ENCODE measurements around the gene ZNF618. TPM values are rescaled to one million over a fixed set of nuclear protein-coding genes. Genes with fewer than 3 reads are reported as not detected.

Gene ZNF618
- total and polyA plus RNA-seq, 2 experiments from 2014 or later: 12.1 to 22.1 TPM

GRCh38 chr9:113844466-113844865, 31.6 kb upstream of the ZNF618 start (continued):
- TF ChIP-seq CTCF (conservative IDR thresholded peaks at IDR 0.05; ENCODE audit: low read depth in 2 of 2): no peak
- TF ChIP-seq EZH2phosphoT487 (IDR thresholded peaks at IDR 0.05; ENCODE audit: unreplicated experiment): no peak
- no peak for TF ChIP-seq POLR2AphosphoS5 (IDR thresholded peaks at IDR 0.05; ENCODE audit: low read depth)
- no peak for TF ChIP-seq NANOG (IDR thresholded peaks at IDR 0.05; ENCODE audit: borderline replicate concordance)
- no peak for TF ChIP-seq EZH2 (IDR thresholded peaks at IDR 0.05; ENCODE audit: low read depth, unreplicated experiment)
- TF ChIP-seq JUNB (IDR thresholded peaks at IDR 0.05; ENCODE audit: unreplicated experiment): no peak
- TF ChIP-seq CREB1 (CRISPR knock-in tag; IDR thresholded peaks at IDR 0.05; ENCODE audit: low read depth): no peak
- TF ChIP-seq ETS1 (IDR thresholded peaks at IDR 0.05): no peak
- TF ChIP-seq ZNF114 (CRISPR knock-in tag; IDR thresholded peaks at IDR 0.05): no peak

GRCh38 chr9:113851359-113851758, 24.8 kb upstream of the ZNF618 start:
- Histone ChIP-seq H3K4me3 (no peak overlapping the region), H4K20me1 (replicated peaks; ENCODE audit: insufficient read depth) (no peaks in the 10 kb centered on the region), H3K4me2 (no peak overlapping the region), H3K27ac (ENCODE audit: low read depth) (no peak overlapping the region), H3K4me1 (ENCODE audit: insufficient read depth) (no peaks in the 10 kb centered on the region), H3K79me2 (replicated peaks; ENCODE audit: insufficient read depth) (no peaks in the 10 kb centered on the region), H3K9me2 (ENCODE audit: insufficient read depth) (no peaks in the 10 kb centered on the region), H3K36me3 (ENCODE audit: insufficient read depth) (no peaks in the 10 kb centered on the region), H2AFZ (no peak overlapping the region), H3F3A (replicated peaks; ENCODE audit: low read depth) (no peaks in the 10 kb centered on the region), H3K27me3 (ENCODE audit: insufficient read depth) (no peaks in the 10 kb centered on the region)
- peaks cover 3% of the 10 kb centered on the region; the same call in 2 of the 3 replicates for H3K4me1 Mint-ChIP-seq
- H3K9me3 Mint-ChIP-seq: no peaks in the 10 kb centered on the region; the same call in 1 of the 3 replicates
- no peak overlapping the region for H3K27ac Mint-ChIP-seq
- DNase-seq (ENCODE audit: low spot score) (no peak), ATAC-seq (no peak)
- H3K36me3 Mint-ChIP-seq (ENCODE audit: low read depth): no peaks in the 10 kb centered on the region
- no peak overlapping the region for H3K4me3 Mint-ChIP-seq
- H3K27me3 Mint-ChIP-seq (ENCODE audit: insufficient read depth, low read depth, poor library complexity): peaks cover 6% of the 10 kb centered on the region
- no peak for TF ChIP-seq REST (IDR thresholded peaks at IDR 0.05; ENCODE audit: unreplicated experiment)
- no peak for TF ChIP-seq ZNF331 (CRISPR knock-in tag; IDR thresholded peaks at IDR 0.05; ENCODE audit: low read depth)
- no peak for TF ChIP-seq ETS1 (IDR thresholded peaks at IDR 0.05)
- TF ChIP-seq NANOG (IDR thresholded peaks at IDR 0.05; ENCODE audit: borderline replicate concordance): no peak
- no peak for TF ChIP-seq CREB1 (CRISPR knock-in tag; IDR thresholded peaks at IDR 0.05; ENCODE audit: low read depth)
- TF ChIP-seq CTCF (conservative IDR thresholded peaks at IDR 0.05; ENCODE audit: low read depth in 2 of 2): no peak
- no peak for TF ChIP-seq POLR2AphosphoS5 (IDR thresholded peaks at IDR 0.05; ENCODE audit: low read depth)
